C4-2B (cell line): Measurements from ENCODE around the gene DHRS12.

Source experiments
- H3K27ac ChIP-seq: fragments of 450-650 bp; 2 replicates; pipeline ENCODE4 v1.5.1; 2017
- CTCF ChIP-seq: fragments of 450-650 bp; conservative IDR thresholded peaks from 2 replicates; pipeline ENCODE4 v1.5.1; 2017; ENCODE audit warnings: mild to moderate bottlenecking
- ZFX ChIP-seq: fragments of 450-650 bp; IDR thresholded peaks from 2 replicates; pipeline ENCODE4 v1.6.1; 2017

Gene DHRS12

GRCh38 chr13:51843529-51843928, 39.6 kb upstream of the DHRS12 start:
- no peak for TF ChIP-seq CTCF
- TF ChIP-seq ZFX, result no peak
- no peak overlapping the region for H3K27ac ChIP-seq

GRCh38 chr13:51841732-51842131, 37.8 kb upstream of the DHRS12 start:
- H3K27ac ChIP-seq, result no peak overlapping the region
- TF ChIP-seq CTCF (no peak), ZFX (no peak)

GRCh38 chr13:51840917-51841316, 37.0 kb upstream of the DHRS12 start:
- TF ChIP-seq ZFX (no peak), CTCF (no peak)
- no peak overlapping the region for H3K27ac ChIP-seq

- no peak for TF ChIP-seq CTCF
- no peak for TF ChIP-seq ZFX
- no peak overlapping the region for H3K27ac ChIP-seq
Measured at GRCh38 chr13:51839711-51840540, 36.0 kb upstream of the DHRS12 start.

GRCh38 chr13:51838240-51838846, 34.4 kb upstream of the DHRS12 start:
- TF ChIP-seq CTCF (no peak), ZFX (no peak)
- no peak overlapping the region for H3K27ac ChIP-seq

- no peak overlapping the region for H3K27ac ChIP-seq
- no peak for TF ChIP-seq ZFX
- TF ChIP-seq CTCF, result no peak
Measured at GRCh38 chr13:51837016-51837415, 33.1 kb upstream of the DHRS12 start.

GRCh38 chr13:51834581-51835171, 30.7 kb upstream of the DHRS12 start:
- no peak overlapping the region for H3K27ac ChIP-seq
- TF ChIP-seq ZFX, result no peak
- TF ChIP-seq CTCF, result no peak
